ENCODE measurements around the gene SLC34A3. TPM values are rescaled to one million over a fixed set of nuclear protein-coding genes. Genes with fewer than 3 reads are reported as not detected.

SLC34A3 gene
- total RNA-seq, 1 experiment from 2014 or later: 0.26 TPM

- H3K4me1 Mint-ChIP-seq (ENCODE audit: low read depth, unreplicated experiment): no peaks in the 10 kb centered on the region
Measured at GRCh38 chr9:137253717-137254623, 23.3 kb downstream of the SLC34A3 start.

GRCh38 chr9:137254624-137255447, 24.1 kb downstream of the SLC34A3 start, which contains the start of gene NELFB:
TSS of gene NELFB (plus strand) at chr9:137255327.
- CTCF ChIA-PET: interaction anchor here (0.7 to 1.2 kb wide), 4 partner anchors 13 to 32 kb away, joined by 3 to 4 read pairs (median 3); no protein-coding TSS in a partner anchor

More at GRCh38 chr9:137253717-137254623, 23.3 kb downstream of the SLC34A3 start:
- no TSS peak for BruUV-seq (replicated peaks)
- Mint-ChIP-seq H3K27ac (ENCODE audit: unreplicated experiment) (peak overlapping the region; percentile 66), H3K4me3 (ENCODE audit: low read depth, unreplicated experiment) (peak overlapping the region; percentile 80), H3K9me3 (ENCODE audit: low read depth, unreplicated experiment) (no peaks in the 10 kb centered on the region), H3K27me3 (ENCODE audit: unreplicated experiment) (no peaks in the 10 kb centered on the region), H3K36me3 (ENCODE audit: insufficient read depth, unreplicated experiment) (peaks cover 46% of the 10 kb centered on the region)
- CTCF ChIA-PET: interaction anchor here (0.7 to 1.2 kb wide), 4 partner anchors 12 to 33 kb away, joined by 3 to 4 read pairs (median 3); no protein-coding TSS in a partner anchor
- no peak for DNase-seq
- intact Hi-C loops (cut with micrococcal nuclease; ENCODE audit: unreplicated experiment): no loop called here
- no peak for TF ChIP-seq CTCF (IDR thresholded peaks at IDR 0.05; ENCODE audit: unreplicated experiment)

GRCh38 chr9:137255448-137256114, 24.9 kb downstream of the SLC34A3 start:
- H3K36me3 Mint-ChIP-seq (ENCODE audit: insufficient read depth, unreplicated experiment): peaks cover 42% of the 10 kb centered on the region
- H3K4me3 Mint-ChIP-seq (ENCODE audit: low read depth, unreplicated experiment): peak overlapping the region; percentile 80
- BruUV-seq (replicated peaks): no TSS peak
- no peaks in the 10 kb centered on the region for H3K4me1 Mint-ChIP-seq (ENCODE audit: low read depth, unreplicated experiment)
- H3K27me3 Mint-ChIP-seq (ENCODE audit: unreplicated experiment): no peaks in the 10 kb centered on the region
- intact Hi-C loops (cut with micrococcal nuclease; ENCODE audit: unreplicated experiment): no loop called here
- no peak overlapping the region for H3K27ac Mint-ChIP-seq (ENCODE audit: unreplicated experiment)
- CTCF ChIA-PET: interaction anchor here (1.2 kb wide), 1 partner anchor 31 kb away, joined by 3 read pairs; no protein-coding TSS in a partner anchor
- peak; percentile 49 for DNase-seq
- no peaks in the 10 kb centered on the region for H3K9me3 Mint-ChIP-seq (ENCODE audit: low read depth, unreplicated experiment)
- TF ChIP-seq CTCF (IDR thresholded peaks at IDR 0.05; ENCODE audit: unreplicated experiment): no peak

More at GRCh38 chr9:137254624-137255447, 24.1 kb downstream of the SLC34A3 start, which contains the start of gene NELFB:
- Mint-ChIP-seq H3K27ac (ENCODE audit: unreplicated experiment) (peak within 1 kb of the TSS; percentile 66), H3K27me3 (ENCODE audit: unreplicated experiment) (no peaks in the 10 kb centered on the region), H3K4me3 (ENCODE audit: low read depth, unreplicated experiment) (peak within 1 kb of the TSS; percentile 80), H3K36me3 (ENCODE audit: insufficient read depth, unreplicated experiment) (peaks cover 43% of the 10 kb centered on the region), H3K9me3 (ENCODE audit: low read depth, unreplicated experiment) (no peaks in the 10 kb centered on the region), H3K4me1 (ENCODE audit: low read depth, unreplicated experiment) (no peaks in the 10 kb centered on the region)
- TF ChIP-seq CTCF (IDR thresholded peaks at IDR 0.05; ENCODE audit: unreplicated experiment): no peak
- intact Hi-C loops (cut with micrococcal nuclease; ENCODE audit: unreplicated experiment): no loop called here
- peak; percentile 95 for DNase-seq
- no TSS peak for BruUV-seq (replicated peaks)

- CTCF ChIA-PET: no interaction called here
Measured at GRCh38 chr9:137256362-137256761, 25.7 kb downstream of the SLC34A3 start.

More at GRCh38 chr9:137256362-137256761, 25.7 kb downstream of the SLC34A3 start:
- Mint-ChIP-seq H3K36me3 (ENCODE audit: insufficient read depth, unreplicated experiment) (peaks cover 38% of the 10 kb centered on the region), H3K4me3 (ENCODE audit: low read depth, unreplicated experiment) (peak overlapping the region; percentile 80), H3K27me3 (ENCODE audit: unreplicated experiment) (no peaks in the 10 kb centered on the region), H3K4me1 (ENCODE audit: low read depth, unreplicated experiment) (peaks cover under 1% of the 10 kb centered on the region), H3K27ac (ENCODE audit: unreplicated experiment) (no peak overlapping the region), H3K9me3 (ENCODE audit: low read depth, unreplicated experiment) (no peaks in the 10 kb centered on the region)
- DNase-seq: no peak
- intact Hi-C loops (cut with micrococcal nuclease; ENCODE audit: unreplicated experiment): no loop called here
- BruUV-seq (replicated peaks): no TSS peak
- no peak for TF ChIP-seq CTCF (IDR thresholded peaks at IDR 0.05; ENCODE audit: unreplicated experiment)
